Measurements from ENCODE around the gene EFHC2. TPM values are rescaled to one million over a fixed set of nuclear protein-coding genes. Genes with fewer than 3 reads are reported as not detected.

Gene EFHC2
- total RNA-seq, 1 experiment from 2014 or later = not detected

GRCh38 chrX:44152852-44153251 is 190.6 kb downstream of the EFHC2 start:
- RAD21 ChIA-PET (ENCODE audit: low non-redundant PET in 1 of 2, low total read pairs in 2 of 2, uncharacterized antibody in 2 of 2, unreplicated experiment in 2 of 2) = no interaction called here

GRCh38 chrX:44147130-44147529 is 196.3 kb downstream of the EFHC2 start:
- ChIA-PET RAD21 (ENCODE audit: low non-redundant PET in 1 of 2, low total read pairs in 2 of 2, uncharacterized antibody in 2 of 2, unreplicated experiment in 2 of 2) (no interaction called here), CTCF (no interaction called here), POLR2A (no interaction called here)
- H3K9me3 ChIP-seq (ENCODE audit: control insufficient read depth in 1 of 2, insufficient read depth in 1 of 2, low read depth in 1 of 2, low read length in 2 of 2) = no peaks in the 10 kb centered on the region
- H4K20me1 ChIP-seq (ENCODE audit: insufficient read depth) = no peaks in the 10 kb centered on the region
- no peak for DNase-seq (ENCODE audit: low read depth, low spot score)
- H3K4me1 ChIP-seq (ENCODE audit: control insufficient read depth in 1 of 2, insufficient read depth in 2 of 2, low read length in 2 of 2) = no peaks in the 10 kb centered on the region
- no peaks in the 10 kb centered on the region for H3K9me2 ChIP-seq (ENCODE audit: insufficient read depth)
- H3K27ac ChIP-seq (ENCODE audit: low read depth, low read length) = no peak overlapping the region
- no peak overlapping the region for H3K4me2 ChIP-seq (ENCODE audit: low read length)
- TF ChIP-seq FOSL1 (IDR thresholded peaks at IDR 0.05; ENCODE audit: low read depth) (no peak), RAD21 (IDR thresholded peaks at IDR 0.05; ENCODE audit: low read depth) (no peak), ATF3 (IDR thresholded peaks at IDR 0.05) (no peak), EZH2phosphoT487 (IDR thresholded peaks at IDR 0.05; ENCODE audit: borderline replicate concordance) (no peak), ZBTB33 (IDR thresholded peaks at IDR 0.05; ENCODE audit: extremely low read depth, insufficient replicate concordance, low read length) (no peak), SIN3A (IDR thresholded peaks at IDR 0.05; ENCODE audit: low read depth) (no peak), ZNF274 (IDR thresholded peaks at IDR 0.05; ENCODE audit: low read depth, low read length) (no peak), MAX (IDR thresholded peaks at IDR 0.05) (no peak), SP1 (IDR thresholded peaks at IDR 0.05; ENCODE audit: low read depth) (no peak), CTCF (IDR thresholded peaks at IDR 0.05 in 2 of 3, conservative IDR thresholded peaks at IDR 0.05 in 1 of 3; ENCODE audit: borderline replicate concordance in 1 of 3, insufficient read depth in 1 of 3, low read depth in 2 of 3, low read length in 2 of 3) (no peak), EGR1 (IDR thresholded peaks at IDR 0.05; ENCODE audit: low read depth) (no peak)
- H3K4me3 ChIP-seq (replicated peaks in 1 of 2; ENCODE audit: low read depth in 1 of 2, low read length in 2 of 2) = no peak overlapping the region
- H3K36me3 ChIP-seq (ENCODE audit: control insufficient read depth in 1 of 2, insufficient read depth in 2 of 2, low read length in 2 of 2) = no peaks in the 10 kb centered on the region
- H2AFZ ChIP-seq (ENCODE audit: low read depth, low read length, poor library complexity, severe bottlenecking) = no peak overlapping the region
- no peak overlapping the region for H3K9ac ChIP-seq (ENCODE audit: low read length)
- no peak for ATAC-seq
- BruUV-seq (replicated peaks) = no TSS peak
- H3K27me3 ChIP-seq (ENCODE audit: insufficient read depth, low read length) = no peaks in the 10 kb centered on the region
- intact Hi-C loops (cut with micrococcal nuclease) = no loop called here
- no peaks in the 10 kb centered on the region for H3K79me2 ChIP-seq (ENCODE audit: insufficient read depth, low read length)

More at GRCh38 chrX:44152852-44153251, 190.6 kb downstream of the EFHC2 start:
- no peak overlapping the region for H3K4me2 ChIP-seq (ENCODE audit: low read length)
- H2AFZ ChIP-seq (ENCODE audit: low read depth, low read length, poor library complexity, severe bottlenecking) = no peak overlapping the region
- ChIA-PET POLR2A (no interaction called here), CTCF (no interaction called here)
- H3K4me1 ChIP-seq (ENCODE audit: control insufficient read depth in 1 of 2, insufficient read depth in 2 of 2, low read length in 2 of 2) = no peaks in the 10 kb centered on the region
- no peaks in the 10 kb centered on the region for H3K36me3 ChIP-seq (ENCODE audit: control insufficient read depth in 1 of 2, insufficient read depth in 2 of 2, low read length in 2 of 2)
- H3K27me3 ChIP-seq (ENCODE audit: insufficient read depth, low read length) = no peaks in the 10 kb centered on the region
- H3K27ac ChIP-seq (ENCODE audit: low read depth, low read length) = no peak overlapping the region
- H3K9ac ChIP-seq (ENCODE audit: low read length) = no peak overlapping the region
- H3K4me3 ChIP-seq (replicated peaks in 1 of 2; ENCODE audit: low read depth in 1 of 2, low read length in 2 of 2) = no peak overlapping the region
- no TSS peak for BruUV-seq (replicated peaks)
- no peaks in the 10 kb centered on the region for H3K9me2 ChIP-seq (ENCODE audit: insufficient read depth)
- intact Hi-C loops (cut with micrococcal nuclease) = no loop called here
- no peak for TF ChIP-seq ATF3 (IDR thresholded peaks at IDR 0.05)
- H4K20me1 ChIP-seq (ENCODE audit: insufficient read depth) = no peaks in the 10 kb centered on the region
- no peaks in the 10 kb centered on the region for H3K9me3 ChIP-seq (ENCODE audit: control insufficient read depth in 1 of 2, insufficient read depth in 1 of 2, low read depth in 1 of 2, low read length in 2 of 2)
- DNase-seq (ENCODE audit: low read depth, low spot score) (no peak), ATAC-seq (no peak)
- no peaks in the 10 kb centered on the region for H3K79me2 ChIP-seq (ENCODE audit: insufficient read depth, low read length)
